GM18951 (cell line): ENCODE measurements around the gene WASHC4.

Experiments used
- POLR2A ChIP-seq: IDR thresholded peaks from 4 replicates; pipeline ENCODE4 v1.6.1; 2011; ENCODE audit warnings: mild to moderate bottlenecking; ENCODE audit not compliant: insufficient read length, insufficient read depth; ENCODE audit errors: extremely low read depth
- in situ Hi-C: fragments of 300-500 bp; cut with MboI; formaldehyde crosslinking; loops from one replicate; pipeline ENCODE4 v1.12.0; 2022; ENCODE audit warnings: low sequenced_read_pairs, mixed read lengths, inconsistent platforms; ENCODE audit not compliant: unreplicated experiment

Gene WASHC4

DNA sequence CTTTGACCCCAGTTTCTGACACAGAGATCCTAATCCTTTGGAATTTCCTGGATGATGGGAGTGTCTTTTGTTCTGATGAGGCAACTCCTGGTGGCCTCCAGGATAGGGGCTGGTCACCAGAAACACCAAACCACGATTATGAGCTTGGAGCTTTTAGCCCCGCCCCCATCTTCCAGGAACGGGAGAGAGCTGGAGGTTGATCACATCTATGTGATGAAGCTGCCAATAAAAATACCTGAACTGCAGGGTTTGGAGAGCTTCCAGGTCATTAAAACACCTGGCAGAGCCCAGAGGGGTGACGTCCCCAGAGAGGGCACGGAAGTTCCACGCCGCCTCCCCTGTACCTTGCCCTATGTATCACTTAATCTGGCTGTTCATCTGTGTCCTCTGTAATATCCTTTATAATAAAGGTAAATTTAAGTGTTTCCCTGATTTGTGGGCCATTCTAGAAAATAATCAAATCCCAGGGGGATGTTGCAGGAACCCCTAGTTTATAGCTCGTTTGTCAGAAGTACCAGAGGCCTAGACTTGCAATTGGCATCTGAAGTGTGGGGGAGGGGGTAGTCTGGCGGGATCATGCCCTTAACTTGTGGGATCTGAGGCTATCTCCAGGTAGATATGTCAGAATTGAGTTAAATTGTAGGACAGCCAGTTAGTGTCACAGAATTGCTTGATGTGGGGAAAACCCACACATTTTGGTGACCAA, 107.3 kb downstream of the WASHC4 start:
- in situ Hi-C loops = no loop called here
- no peak for TF ChIP-seq POLR2A

DNA sequence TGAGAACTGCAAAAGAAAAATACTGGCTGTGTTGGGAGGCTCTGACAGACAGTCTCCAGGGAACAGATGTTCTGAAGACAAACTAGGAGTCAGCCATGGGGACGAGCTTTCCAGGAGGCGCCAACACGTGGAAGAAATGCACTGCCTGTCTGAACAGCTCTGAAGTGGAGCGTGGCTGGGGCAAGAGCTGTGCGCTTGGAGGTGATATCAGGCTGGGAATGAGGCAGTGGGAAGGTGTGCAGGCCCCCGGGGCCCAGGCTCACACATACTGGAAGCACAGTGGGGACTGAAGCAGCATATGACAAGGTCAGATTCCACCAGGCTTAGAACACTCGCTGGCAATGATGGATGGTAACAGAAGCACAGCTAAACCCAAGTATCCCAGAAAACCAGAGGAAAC, 110.9 kb downstream of the WASHC4 start:
- TF ChIP-seq POLR2A = no peak
- in situ Hi-C loops = no loop called here
